Neural cell (in vitro differentiated cells): ENCODE data around the gene FAM168A. TPM values are rescaled to one million over a fixed set of nuclear protein-coding genes. Genes with fewer than 3 reads are reported as not detected.

ENCODE experiments used
- H2AFZ ChIP-seq: fragments of 200-600, 300-800 bp; sonication (generic), shearing (Covaris generic); 2 replicates; pipeline ENCODE4 v1.6.0; 2014; ENCODE audit warnings: low read depth, mild to moderate bottlenecking, antibody characterized with exemption, low read length, moderate library complexity
- H3F3A ChIP-seq: fragments of 200-600 bp; shearing (Covaris generic); 2 replicates; pipeline ENCODE4 v1.6.1; 2016; ENCODE audit warnings: mild to moderate bottlenecking, moderate library complexity, mixed read lengths, antibody characterized with exemption, low read length; ENCODE audit not compliant: insufficient read depth, poor library complexity, severe bottlenecking
- H3K27ac ChIP-seq: fragments of 200-600, 300-800 bp; sonication (generic), shearing (Covaris generic); 2 replicates; pipeline ENCODE4 v1.5.1; 2014; ENCODE audit warnings: mild to moderate bottlenecking, low read length, moderate library complexity
- H3K27me3 ChIP-seq: fragments of 300-800, 200-600 bp; sonication (generic), shearing (Covaris generic); 2 replicates; pipeline ENCODE4 v1.6.0; 2014; ENCODE audit warnings: mild to moderate bottlenecking, low read depth, low read length, moderate library complexity; ENCODE audit not compliant: insufficient read depth
- H3K36me3 ChIP-seq: fragments of 300-800, 200-600 bp; sonication (generic), shearing (Covaris generic); 2 replicates; pipeline ENCODE4 v1.5.1; 2014; ENCODE audit warnings: mild to moderate bottlenecking, antibody characterized with exemption, low read length, moderate library complexity; ENCODE audit not compliant: insufficient read depth
- H3K4me2 ChIP-seq: fragments of 300-800, 200-600 bp; sonication (generic), shearing (Covaris generic); 2 replicates; pipeline ENCODE4 v1.6.0; 2014; ENCODE audit warnings: mild to moderate bottlenecking, low read length
- H3K4me3 ChIP-seq: fragments of 300-800, 200-600 bp; sonication (generic), shearing (Covaris generic); 2 replicates; pipeline ENCODE4 v1.5.1; 2014; ENCODE audit warnings: mild to moderate bottlenecking, low read length, moderate library complexity
- H3K79me2 ChIP-seq: fragments of 200-600 bp; shearing (Covaris generic); replicated peaks from 2 replicates; pipeline ENCODE4 v1.6.0; 2014; ENCODE audit warnings: mild to moderate bottlenecking, low read length, moderate library complexity; ENCODE audit not compliant: insufficient read depth
- H3K9ac ChIP-seq: fragments of 300-800, 200-600 bp; sonication (generic), shearing (Covaris generic); 2 replicates; pipeline ENCODE4 v1.6.1; 2016; ENCODE audit warnings: mild to moderate bottlenecking, low read length, mixed read lengths
- H3K9me2 ChIP-seq: fragments of 200-600 bp; shearing (Covaris generic); 2 replicates; pipeline ENCODE4 v1.6.1; 2016; ENCODE audit warnings: mild to moderate bottlenecking, low read length, mixed read lengths; ENCODE audit not compliant: insufficient read depth
- H3K9me3 ChIP-seq: fragments of 200-600, 300-800 bp; sonication (generic), shearing (Covaris generic); 2 replicates; pipeline ENCODE4 v1.6.1; 2016; ENCODE audit warnings: mild to moderate bottlenecking, mixed run types, low read length, moderate library complexity, mixed read lengths
- H4K20me1 ChIP-seq: fragments of 200-600 bp; shearing (Covaris generic); 2 replicates; pipeline ENCODE4 v1.6.1; 2016; ENCODE audit warnings: mild to moderate bottlenecking, mixed run types; ENCODE audit not compliant: insufficient read depth
- CTCF ChIP-seq: fragments of 450-650 bp; IDR thresholded peaks from 2 replicates; pipeline ENCODE4 v1.5.1; 2014; ENCODE audit warnings: antibody characterized with exemption, mild to moderate bottlenecking, moderate library complexity; ENCODE audit not compliant: poor library complexity, severe bottlenecking
- EP300 ChIP-seq: fragments of 450-650 bp; conservative IDR thresholded peaks from 2 replicates; pipeline ENCODE4 v1.6.1; 2014; ENCODE audit warnings: antibody characterized with exemption, mild to moderate bottlenecking, moderate library complexity; ENCODE audit not compliant: poor library complexity, severe bottlenecking
- EZH2 ChIP-seq: fragments of 200-600, 300-800 bp; shearing (Covaris generic), sonication (generic); IDR thresholded peaks from 2 replicates; pipeline ENCODE4 v1.6.1; 2014; ENCODE audit warnings: antibody characterized with exemption, low read length, borderline replicate concordance, mild to moderate bottlenecking; ENCODE audit not compliant: insufficient read depth, poor library complexity, severe bottlenecking
- MXI1 ChIP-seq: fragments of 450-650 bp; conservative IDR thresholded peaks from 2 replicates; pipeline ENCODE4 v1.6.1; 2014; ENCODE audit warnings: antibody characterized with exemption, mild to moderate bottlenecking; ENCODE audit not compliant: poor library complexity, severe bottlenecking
- POLR2AphosphoS5 ChIP-seq: IDR thresholded peaks from 2 replicates; pipeline ENCODE4 v1.6.1; 2012
- RAD21 ChIP-seq: fragments of 450-650 bp; conservative IDR thresholded peaks from 2 replicates; pipeline ENCODE4 v1.6.1; 2014; ENCODE audit warnings: antibody characterized with exemption, mild to moderate bottlenecking, moderate library complexity
- REST ChIP-seq: IDR thresholded peaks from 2 replicates; pipeline ENCODE4 v1.6.1; 2012; ENCODE audit warnings: borderline replicate concordance
- SMC3 ChIP-seq: fragments of 450-650 bp; conservative IDR thresholded peaks from 2 replicates; pipeline ENCODE4 v1.6.1; 2014; ENCODE audit warnings: antibody characterized with exemption, mild to moderate bottlenecking, moderate library complexity; ENCODE audit not compliant: poor library complexity
- TAF1 ChIP-seq: IDR thresholded peaks from 2 replicates; pipeline ENCODE4 v1.6.1; 2012; ENCODE audit warnings: low read depth
- polyA plus RNA-seq: library from polyadenylated mRNA; depleted of rRNA; stranded (reverse); fragments of >200 nt; gene quantifications from 2 replicates; pipeline ENCODE4 v1.2.3, GENCODE V29; 2014

Gene FAM168A
- polyA plus RNA-seq, 1 donor from 2014 or later: 67.3 TPM

- no peak overlapping the region for H3K9ac ChIP-seq
- no peaks in the 10 kb centered on the region for H3K27me3 ChIP-seq
- peaks cover 5% of the 10 kb centered on the region for H3K79me2 ChIP-seq
- no peaks in the 10 kb centered on the region for H3K9me3 ChIP-seq
- no peaks in the 10 kb centered on the region for H4K20me1 ChIP-seq
- no peak for TF ChIP-seq POLR2AphosphoS5
- TF ChIP-seq REST: no peak
- TF ChIP-seq RAD21: no peak
- no peak for TF ChIP-seq TAF1
- no peak for TF ChIP-seq EZH2
- TF ChIP-seq MXI1: no peak
- no peak for TF ChIP-seq EP300
- no peak for TF ChIP-seq SMC3
- no peak for TF ChIP-seq CTCF
- H3K9me2 ChIP-seq: no peaks in the 10 kb centered on the region
- no peak overlapping the region for H3K4me3 ChIP-seq
- no peak overlapping the region for H2AFZ ChIP-seq
- no peak overlapping the region for H3K4me2 ChIP-seq
- H3K27ac ChIP-seq: no peak overlapping the region
- H3K36me3 ChIP-seq: no peaks in the 10 kb centered on the region
- H3F3A ChIP-seq: no peaks in the 10 kb centered on the region
Observed at GRCh38 chr11:73525611-73526010, 72.3 kb downstream of the FAM168A start.

- Histone ChIP-seq H3F3A (no peaks in the 10 kb centered on the region), H3K4me2 (no peak overlapping the region), H3K9me3 (no peaks in the 10 kb centered on the region), H3K4me3 (no peak overlapping the region), H3K9ac (no peak overlapping the region), H3K36me3 (no peaks in the 10 kb centered on the region), H3K9me2 (no peaks in the 10 kb centered on the region), H3K27ac (no peak overlapping the region), H4K20me1 (no peaks in the 10 kb centered on the region), H2AFZ (no peak overlapping the region), H3K27me3 (no peaks in the 10 kb centered on the region), H3K79me2 (peaks cover 5% of the 10 kb centered on the region)
- TF ChIP-seq CTCF (no peak), RAD21 (no peak), POLR2AphosphoS5 (no peak), REST (no peak)
Observed at GRCh38 chr11:73524774-73525173, 73.1 kb downstream of the FAM168A start.
